Heart left ventricle (tissue), 16 donors: ENCODE measurements around the gene ZFAND6. TPM values are rescaled to one million over a fixed set of nuclear protein-coding genes. Genes with fewer than 3 reads are reported as not detected.
"Not testable (repeated sequence)": the region's sequence is repeated elsewhere in the genome, so short reads cannot be mapped to it uniquely, and the experiment has no call there.

ENCODE experiments used
- ATAC-seq, 4 donors: fragments of 200-7000 bp; cut with Tn5 transposase; one replicate each; pipeline ENCODE4 v1.9.1; 2020 to 2022; ENCODE audit warnings: moderate library complexity in 4 of 4, mild to moderate bottlenecking in 3 of 4, moderate number of reproducible peaks in 1 of 4
- DNase-seq, 5 donors: peaks; one replicate each; pipeline ENCODE4 v3.0.0-alpha.2; 2020
- H3K27ac ChIP-seq, 12 donors: fragments of 200-600 bp; sonication (generic) in 4 of 12; one replicate each; pipeline versions ENCODE4 v1.5.0 to v1.8.0; 2016 to 2022; ENCODE audit warnings: mild to moderate bottlenecking in 2 of 12
- H3K27me3 ChIP-seq, 9 donors: fragments of 200-600 bp; sonication (generic) in 2 of 9; one replicate each; pipeline versions ENCODE4 v1.5.1 to v1.8.0; 2016 to 2022; ENCODE audit warnings: mild to moderate bottlenecking in 3 of 9
- H3K36me3 ChIP-seq, 9 donors: fragments of 200-600 bp; sonication (generic) in 2 of 9; one replicate each; pipeline versions ENCODE4 v1.5.0 to v1.8.0; 2018 to 2022; ENCODE audit warnings: mild to moderate bottlenecking in 2 of 9
- H3K4me1 ChIP-seq, 12 donors: fragments of 200-600 bp; sonication (generic) in 4 of 12; one replicate each; pipeline versions ENCODE4 v1.5.0 to v1.8.0; 2016 to 2022; ENCODE audit warnings: mild to moderate bottlenecking in 3 of 12
- H3K4me3 ChIP-seq, 12 donors: fragments of 200-600 bp; sonication (generic) in 4 of 12; one replicate each; pipeline versions ENCODE4 v1.5.0 to v1.8.0; 2017 to 2022; ENCODE audit warnings: mild to moderate bottlenecking in 9 of 12, moderate library complexity in 4 of 12
- H3K9me3 ChIP-seq, 12 donors: fragments of 200-600 bp; sonication (generic) in 4 of 12; one replicate each; pipeline versions ENCODE4 v1.5.0 to v1.8.0; 2016 to 2022; ENCODE audit warnings: mild to moderate bottlenecking in 1 of 12
- POLR2A ChIP-seq, 2 donors: fragments of 450-650 bp; IDR thresholded peaks; one replicate each; pipeline ENCODE4 v1.6.1; 2017; ENCODE audit warnings: antibody characterized with exemption in 2 of 2, mild to moderate bottlenecking in 2 of 2, moderate library complexity in 2 of 2
- WGBS, 4 donors: extraction: QIAGEN DNeasy Blood & Tissue Kit in 2 of 4; methylation state at CpG; one replicate each; pipeline versions ENCODE4 v1.1.5 to v1.1.7; 2013 to 2018; 5-methylcytosine and 5-hydroxymethylcytosine counted together
- intact Hi-C, 10 donors: fragments of 100-400 bp; cut with DNase I; formaldehyde crosslinking; loops; one replicate each; pipeline versions ENCODE4 v1.11.1 to v1.14.2; 2022
- polyA plus RNA-seq, 2 donors: library from polyadenylated mRNA; stranded (reverse); fragments of 200-250 nt; gene quantifications; one replicate each; pipeline ENCODE4 v1.2.3, GENCODE V29; 2013
- total RNA-seq, 9 donors: library from RNA; depleted of rRNA in 2 of 9; stranded (reverse); fragments of >200 nt in 2 of 9; fragmentation: NEBNext Ultra II Directional in 3 of 9; extraction: Animal tissue kit (Norgen Biotek cat#: 25700) in 3 of 9; gene quantifications; one replicate each; pipeline versions ENCODE4 v1.1.0 to v1.2.4, GENCODE V29; 2016 to 2023
- TF ChIP-seq, protein P1 (sequence below), 12 donors: fragments of 200-600 bp; sonication (generic) in 4 of 12; IDR thresholded peaks; one replicate each; pipeline versions ENCODE4 v1.5.0 to v1.8.0; 2018 to 2022; ENCODE audit warnings: antibody characterized with exemption in 12 of 12, mild to moderate bottlenecking in 5 of 12
- donor health status: ischemic (EF 13 %, LVEDD 7.1; RV severe dilation, severe dysfunction).
- donor health status: healthy with polysubstance abuse.
- donor health status: DM: no; HTN: yes; CAD: no.
- donor health status: DM: no; HTN: no; CAD: no.
- donor health status: ischemic (EF 25% LVEDD 6.9; RV normal size, moderate dysfunction).
- donor health status: ischemic (EF 25% LVEDD 5.7; RV mildly dilated, moderate dysfunction).
- donor health status: healthy.
- donor health status: DM: yes; HTN: yes; CAD: no.
- donor health status: ischemic (EF 35%, LVEDD 5.7; RV mildly dilated, moderate dysfunction).
- donor health status: nonischemic (EF 11% LVEDD 7.7; RV severe dilation, severe dysfunction).
- donor health status: DM: yes; HTN: yes; CAD: no.
- donor health status: PGD.
- donor health status: ischemic (EF 29% LVEDD 5.4; RV normal size, mild dysfunction).
- donor health status: nonischemic (EF 23%, LVEDD 6.1; RV moderate dilation, normal function).

The ZFAND6 gene
- total and polyA plus RNA-seq, 11 donors: 43.4 to 105 (median 79.9) TPM

DNA sequence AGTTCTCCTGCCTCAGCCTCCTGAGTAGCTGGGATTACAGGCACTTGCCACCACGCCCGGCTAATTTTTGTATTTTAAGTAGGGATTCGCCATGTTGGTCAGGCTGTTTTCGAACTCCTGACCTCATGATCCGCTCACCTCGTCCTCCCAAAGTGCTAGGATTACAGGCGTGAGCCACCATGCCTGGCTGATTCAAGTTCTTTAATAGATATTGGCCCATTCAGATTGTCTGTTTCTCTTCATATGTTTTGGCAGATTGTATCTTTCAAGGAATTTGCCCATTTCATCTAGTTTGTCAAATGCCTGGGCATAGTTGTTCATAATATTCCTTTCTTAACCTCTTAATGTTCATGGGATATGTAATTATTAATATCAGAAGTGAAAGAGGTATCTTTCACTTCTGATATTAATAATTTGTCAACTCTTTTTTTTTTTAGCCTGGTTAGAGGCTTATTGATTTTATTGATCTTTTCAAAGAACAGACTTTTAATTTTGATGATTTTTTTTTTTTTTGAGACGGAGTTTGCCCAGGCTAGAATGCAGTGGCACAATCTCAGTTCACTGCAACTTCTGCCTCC is 40.2 kb upstream of the ZFAND6 start:
- Histone ChIP-seq H3K4me3 (no peak overlapping the region), H3K4me1 (no peaks in the 10 kb centered on the region), H3K9me3 (peaks cover 0 to 13% (median 0%) of the 10 kb centered on the region in 12 donors), H3K27me3 (no peaks in the 10 kb centered on the region), H3K27ac (no peak overlapping the region), H3K36me3 (no peaks in the 10 kb centered on the region)
- no peak for TF ChIP-seq POLR2A (IDR thresholded peaks at IDR 0.05)
- TF ChIP-seq, protein P1, sequence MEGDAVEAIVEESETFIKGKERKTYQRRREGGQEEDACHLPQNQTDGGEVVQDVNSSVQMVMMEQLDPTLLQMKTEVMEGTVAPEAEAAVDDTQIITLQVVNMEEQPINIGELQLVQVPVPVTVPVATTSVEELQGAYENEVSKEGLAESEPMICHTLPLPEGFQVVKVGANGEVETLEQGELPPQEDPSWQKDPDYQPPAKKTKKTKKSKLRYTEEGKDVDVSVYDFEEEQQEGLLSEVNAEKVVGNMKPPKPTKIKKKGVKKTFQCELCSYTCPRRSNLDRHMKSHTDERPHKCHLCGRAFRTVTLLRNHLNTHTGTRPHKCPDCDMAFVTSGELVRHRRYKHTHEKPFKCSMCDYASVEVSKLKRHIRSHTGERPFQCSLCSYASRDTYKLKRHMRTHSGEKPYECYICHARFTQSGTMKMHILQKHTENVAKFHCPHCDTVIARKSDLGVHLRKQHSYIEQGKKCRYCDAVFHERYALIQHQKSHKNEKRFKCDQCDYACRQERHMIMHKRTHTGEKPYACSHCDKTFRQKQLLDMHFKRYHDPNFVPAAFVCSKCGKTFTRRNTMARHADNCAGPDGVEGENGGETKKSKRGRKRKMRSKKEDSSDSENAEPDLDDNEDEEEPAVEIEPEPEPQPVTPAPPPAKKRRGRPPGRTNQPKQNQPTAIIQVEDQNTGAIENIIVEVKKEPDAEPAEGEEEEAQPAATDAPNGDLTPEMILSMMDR (IDR thresholded peaks at IDR 0.05): no peak
- intact Hi-C loops: loop anchor here in 1 of 10 donors (10.0 kb wide), 1 partner anchor 64 kb away; no protein-coding TSS in a partner anchor
- no peak for DNase-seq
- no peak for ATAC-seq
- WGBS, 4 donors: 92 to 96% (median 94%) methylated on average over 8 of the region's 8 CpGs

- intact Hi-C loops, DNase-seq, H3K27ac ChIP-seq, H3K36me3 ChIP-seq, H3K4me3 ChIP-seq, ATAC-seq, H3K27me3 ChIP-seq, H3K9me3 ChIP-seq, H3K4me1 ChIP-seq: not testable (repeated sequence)
- WGBS, 4 donors: 87 to 93% (median 91%) methylated on average over 6 of the region's 6 CpGs
Observed at GRCh38 chr15:80020149-80020548, 39.3 kb upstream of the ZFAND6 start.

DNA sequence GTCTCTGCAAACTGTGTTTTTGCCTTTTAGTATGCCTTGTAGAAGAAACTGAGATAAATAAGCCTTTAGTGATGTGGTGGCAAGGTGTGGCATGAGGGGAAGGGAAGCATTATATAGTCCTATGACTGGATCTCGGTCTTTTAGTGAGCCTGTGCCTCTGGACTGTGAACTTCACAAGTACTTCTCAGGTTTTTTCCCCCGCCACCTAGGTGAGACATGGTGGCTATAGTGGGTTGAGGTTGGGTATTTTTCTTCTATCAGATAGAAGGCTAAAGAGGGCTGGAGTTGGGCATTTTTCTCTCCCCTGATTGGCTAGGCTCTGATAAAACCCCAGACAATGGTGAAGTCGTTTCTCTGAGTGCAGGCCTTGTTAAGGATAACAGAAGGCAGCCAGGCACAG is 38.7 kb upstream of the ZFAND6 start:
- WGBS, 4 donors: 72 to 83% (median 80%) methylated on average over 3 of the region's 3 CpGs
- no peaks in the 10 kb centered on the region for H3K9me3 ChIP-seq
- TF ChIP-seq POLR2A (IDR thresholded peaks at IDR 0.05): no peak
- TF ChIP-seq, protein P1 (IDR thresholded peaks at IDR 0.05): no peak
- no peaks in the 10 kb centered on the region for H3K4me1 ChIP-seq
- H3K27me3 ChIP-seq: no peaks in the 10 kb centered on the region
- no peak overlapping the region for H3K27ac ChIP-seq
- no peak for DNase-seq
- intact Hi-C loops: no loop called here
- ATAC-seq: no peak
- no peaks in the 10 kb centered on the region for H3K36me3 ChIP-seq
- H3K4me3 ChIP-seq: no peak overlapping the region

DNA sequence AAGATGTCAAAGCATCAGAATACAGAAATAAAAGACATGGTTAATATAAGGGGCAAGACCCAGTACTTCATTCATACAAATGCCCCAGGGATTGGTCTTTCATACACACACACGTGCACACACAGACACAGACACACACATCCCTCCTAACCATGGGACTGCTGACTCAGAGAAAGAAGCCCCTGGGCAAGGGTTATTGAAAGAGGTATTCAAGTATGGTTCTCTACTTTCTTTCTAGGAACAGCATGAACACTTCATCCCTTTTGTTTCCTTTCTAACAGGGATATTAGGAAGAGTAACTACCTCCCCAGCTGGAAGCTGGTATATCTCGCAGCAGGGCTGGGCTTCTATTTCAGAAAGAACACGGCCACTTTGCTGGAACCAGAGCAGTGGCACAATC is 33.2 kb upstream of the ZFAND6 start:
- WGBS, 4 donors: 74 to 87% (median 87%) methylated on average over 3 of the region's 3 CpGs
- DNase-seq (no peak), ATAC-seq (no peak)
- Histone ChIP-seq H3K4me1 (no peaks in the 10 kb centered on the region), H3K4me3 (no peak overlapping the region), H3K27me3 (no peaks in the 10 kb centered on the region), H3K27ac (no peak overlapping the region), H3K36me3 (no peaks in the 10 kb centered on the region), H3K9me3 (no peaks in the 10 kb centered on the region)
- TF ChIP-seq, protein P1 (IDR thresholded peaks at IDR 0.05): no peak
- no peak for TF ChIP-seq POLR2A (IDR thresholded peaks at IDR 0.05)
- intact Hi-C loops: no loop called here

GRCh38 chr15:80026754-80027153 is 32.7 kb upstream of the ZFAND6 start:
- 87 to 96% (median 93%) methylated on average over 4 of the region's 4 CpGs for WGBS, 4 donors
- TF ChIP-seq POLR2A (IDR thresholded peaks at IDR 0.05): no peak
- TF ChIP-seq, protein P1 (IDR thresholded peaks at IDR 0.05): no peak
- intact Hi-C loops: no loop called here
- H3K27me3 ChIP-seq: no peaks in the 10 kb centered on the region
- no peak overlapping the region for H3K27ac ChIP-seq
- no peaks in the 10 kb centered on the region for H3K4me1 ChIP-seq
- DNase-seq (no peak), ATAC-seq (no peak)
- H3K4me3 ChIP-seq: no peak overlapping the region
- H3K36me3 ChIP-seq: no peaks in the 10 kb centered on the region
- H3K9me3 ChIP-seq: no peaks in the 10 kb centered on the region
